GM21423 (cell line): ENCODE data around the gene PTPN3.

Experiments
- ATAC-seq: cut with Tn5 transposase; IDR thresholded peaks from one replicate; pipeline ENCODE4 v1.9.1; 2021; ENCODE audit warnings: mild to moderate bottlenecking, moderate library complexity; ENCODE audit not compliant: unreplicated experiment

PTPN3 gene

DNA sequence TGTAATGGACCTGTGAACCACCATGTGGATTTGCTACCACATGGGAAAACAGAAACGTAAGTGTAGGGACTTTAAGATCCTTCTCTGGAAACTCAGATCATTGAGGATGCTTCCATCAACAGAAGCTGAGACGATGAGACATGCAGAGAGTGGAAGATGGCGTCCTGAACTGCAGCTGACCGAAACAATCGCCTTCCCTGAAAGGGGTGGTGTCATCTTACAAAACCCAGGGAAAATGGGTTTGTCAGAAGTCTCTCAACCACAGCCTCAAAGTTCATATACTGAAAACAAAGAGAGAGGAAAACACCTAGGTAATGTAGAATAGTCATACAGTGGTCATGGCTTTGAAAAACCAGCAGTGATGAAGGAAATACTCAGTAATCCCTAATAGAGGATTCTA lies 6.6 kb upstream of the PTPN3 start:
- ATAC-seq: no peak

GRCh38 chr9:109500421-109500974 lies 2.4 kb upstream of the PTPN3 start:
- no peak for ATAC-seq

DNA sequence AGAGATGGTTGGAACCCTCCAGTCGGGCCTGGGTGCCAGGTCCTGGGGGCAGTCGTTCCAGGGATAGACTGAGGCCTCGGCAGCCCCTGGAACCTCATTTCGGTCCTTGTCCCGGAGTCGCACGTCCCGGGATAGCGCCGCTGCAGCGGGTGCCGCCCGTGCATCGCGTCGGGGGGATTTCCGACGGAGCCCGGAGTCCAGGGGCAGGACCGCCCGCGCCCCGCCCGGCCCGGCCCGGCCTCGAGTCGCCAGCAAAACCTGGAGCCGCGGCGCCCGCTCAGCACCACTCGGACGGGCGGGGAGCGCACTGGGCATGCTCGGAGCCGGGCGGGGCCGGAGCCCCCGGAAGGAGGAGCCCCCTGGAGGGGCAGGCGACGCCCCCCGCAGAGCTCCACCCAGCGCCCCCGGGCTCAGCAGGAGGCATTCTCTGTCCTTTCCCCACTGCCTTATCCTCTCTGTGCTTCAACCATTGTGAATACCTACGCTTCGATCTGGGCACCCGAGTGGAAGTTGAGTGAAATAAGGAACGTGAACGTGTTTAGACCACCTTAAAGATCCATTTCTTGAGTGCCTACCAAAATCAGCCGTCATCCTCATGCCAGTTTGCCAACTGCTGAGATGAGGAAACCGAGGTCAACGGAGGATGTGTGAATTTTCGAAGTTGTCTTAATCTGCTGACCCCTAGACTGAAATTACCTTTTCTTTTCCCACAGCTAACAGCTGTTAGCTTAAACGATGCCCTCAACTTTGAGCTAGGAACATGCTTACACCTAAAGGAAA lies 1.7 kb upstream of the PTPN3 start:
- no peak for ATAC-seq

GRCh38 chr9:109499093-109499630 lies 1.1 kb upstream of the PTPN3 start:
- ATAC-seq: no peak

DNA sequence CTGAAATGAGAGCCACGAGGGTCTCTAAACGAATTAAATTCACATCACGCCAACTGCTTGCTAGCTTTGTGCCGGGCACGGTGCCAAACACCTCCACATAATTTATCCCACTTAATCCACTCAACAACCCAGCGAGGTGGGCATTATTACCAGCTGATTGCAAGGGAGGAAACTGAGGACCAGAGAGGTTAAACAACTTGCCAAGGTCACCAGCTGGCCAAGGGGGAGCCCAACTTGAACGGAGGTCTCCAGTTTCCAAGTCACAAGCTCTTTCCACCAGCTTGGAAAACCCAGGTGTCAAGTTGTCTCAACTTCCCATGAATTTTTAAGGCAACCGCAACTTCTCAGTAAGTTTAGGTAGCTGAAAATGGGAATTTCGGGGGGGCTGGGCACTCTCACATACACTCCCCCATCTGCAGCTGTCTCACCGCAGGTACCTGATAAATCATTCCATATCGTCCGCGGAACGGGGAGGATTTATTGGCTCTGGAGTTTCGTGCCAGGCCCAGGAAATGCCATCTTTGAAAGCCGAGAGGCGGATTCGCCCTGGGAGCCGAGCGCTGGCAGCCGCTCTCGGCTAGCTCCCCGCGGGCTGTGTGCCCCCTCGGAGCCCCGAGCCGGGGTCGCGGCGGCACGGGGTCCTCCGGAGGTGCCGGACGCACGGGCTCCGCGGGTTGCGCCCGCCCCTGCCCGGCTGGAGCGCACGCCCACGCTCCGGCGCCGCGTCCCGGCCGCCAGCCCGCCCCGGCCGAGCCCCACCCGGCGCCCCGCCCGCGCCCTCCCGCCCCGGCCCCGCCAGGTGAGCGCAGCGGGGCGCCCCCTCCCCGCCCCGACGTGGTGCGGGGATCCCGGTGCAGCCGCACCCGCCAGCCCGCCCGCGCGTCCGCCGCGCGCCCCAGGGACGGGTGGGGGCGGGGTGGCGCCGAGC lies 617 bp downstream of the PTPN3 start:
- no peak for ATAC-seq

- ATAC-seq: no peak
Measured at GRCh38 chr9:109496841-109497225, 1.3 kb downstream of the PTPN3 start.

DNA sequence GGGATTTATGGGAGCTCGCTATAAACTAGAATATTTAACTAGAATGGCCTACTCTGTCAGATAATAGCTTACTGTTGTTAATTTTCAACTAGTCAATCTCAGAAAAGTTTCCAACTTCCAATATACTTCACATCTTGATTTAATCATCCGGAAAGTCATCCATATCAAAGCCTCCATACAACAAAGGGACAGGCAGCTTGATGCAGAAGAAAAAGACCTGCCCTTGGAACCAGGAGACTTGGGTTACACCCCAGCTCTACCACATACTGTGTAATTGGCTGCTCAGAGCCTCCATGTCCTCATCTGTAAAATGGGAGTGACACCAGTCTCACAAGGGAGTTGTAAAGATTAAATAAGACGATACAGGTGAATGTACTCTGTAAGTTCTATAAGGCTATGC lies 1.9 kb downstream of the PTPN3 start:
- ATAC-seq: no peak

GRCh38 chr9:109493648-109494047 lies 4.5 kb downstream of the PTPN3 start:
- no peak for ATAC-seq

- no peak for ATAC-seq
Measured at GRCh38 chr9:109491590-109491989, 6.5 kb downstream of the PTPN3 start.

DNA sequence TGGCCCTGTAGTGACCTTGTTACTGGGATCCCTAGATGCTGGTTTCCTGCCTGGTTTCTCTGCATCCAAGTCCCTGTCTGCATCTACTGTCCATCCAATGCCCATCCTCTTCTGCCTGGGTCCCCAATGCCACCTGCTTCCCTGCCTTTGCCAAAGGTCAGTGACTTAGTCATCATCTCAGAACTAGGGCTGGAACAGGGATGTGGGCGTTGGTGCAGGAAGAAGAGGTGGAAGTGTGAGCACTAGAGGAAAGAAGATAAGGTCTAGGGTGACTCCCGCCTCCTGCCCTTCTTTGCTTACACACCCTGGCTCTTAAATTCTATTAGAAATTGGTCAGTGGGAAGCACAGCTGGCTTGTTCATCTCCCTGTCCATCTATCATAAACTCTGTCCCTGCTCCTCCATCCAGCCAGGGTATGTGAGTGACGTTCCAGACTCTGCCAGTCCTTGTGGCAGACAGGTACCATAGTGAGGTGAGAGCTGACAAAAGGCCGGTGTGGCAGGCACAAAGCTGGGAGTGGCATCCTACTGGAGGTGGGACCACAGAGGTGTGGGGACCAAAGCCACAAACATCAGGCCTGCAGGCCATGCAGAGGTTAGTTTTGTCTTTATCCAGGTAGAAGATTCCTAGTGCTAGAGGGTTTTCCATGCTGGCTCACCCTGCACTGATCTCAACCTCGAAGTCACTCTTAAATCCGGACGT lies 9.2 kb downstream of the PTPN3 start:
- ATAC-seq: no peak

DNA sequence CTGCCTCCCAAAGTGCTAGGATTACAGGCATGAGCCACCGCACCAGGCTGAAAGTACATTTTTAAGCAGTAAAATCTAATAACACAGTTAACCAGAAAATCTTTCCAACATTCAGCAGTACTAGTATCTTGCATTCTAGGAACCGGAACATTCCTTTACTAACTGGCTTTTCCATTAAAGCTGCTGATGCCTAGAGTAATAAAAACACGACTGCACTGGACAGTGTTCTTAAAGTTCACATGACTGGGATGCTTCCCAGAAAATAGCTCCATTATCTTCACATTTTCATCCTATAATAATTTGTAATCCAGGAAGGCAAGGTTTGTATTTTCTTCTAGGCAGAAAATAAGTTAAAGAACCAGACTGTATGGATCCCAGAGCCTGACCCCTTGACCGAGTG lies 9.8 kb downstream of the PTPN3 start:
- no peak for ATAC-seq

DNA sequence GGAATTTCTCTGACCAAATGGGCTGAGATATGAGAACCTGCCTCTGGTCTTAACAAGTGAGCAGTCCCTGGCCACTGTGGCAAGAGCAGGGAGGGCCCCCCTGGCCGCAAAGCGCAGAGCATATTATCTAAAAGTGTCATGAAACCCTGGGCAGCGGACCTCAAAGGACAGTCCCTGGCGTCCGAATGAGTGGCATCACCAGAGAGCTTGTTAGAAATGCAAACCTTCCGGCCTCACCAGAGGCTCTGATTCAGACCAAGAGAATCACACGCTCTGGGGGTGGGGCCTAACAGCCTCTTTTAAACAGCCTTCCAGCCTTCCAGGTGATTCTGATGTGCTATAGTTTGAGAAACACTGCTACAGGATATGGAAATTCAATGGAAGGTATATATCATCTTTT lies 10.9 kb downstream of the PTPN3 start:
- ATAC-seq: no peak

- no peak for ATAC-seq
Measured at GRCh38 chr9:109483744-109484429, 14.2 kb downstream of the PTPN3 start.

GRCh38 chr9:109482391-109482916 lies 15.7 kb downstream of the PTPN3 start:
- ATAC-seq: no peak

GRCh38 chr9:109481856-109482255 lies 16.3 kb downstream of the PTPN3 start:
- ATAC-seq: no peak

GRCh38 chr9:109479822-109480221 lies 18.3 kb downstream of the PTPN3 start:
- ATAC-seq: no peak

DNA sequence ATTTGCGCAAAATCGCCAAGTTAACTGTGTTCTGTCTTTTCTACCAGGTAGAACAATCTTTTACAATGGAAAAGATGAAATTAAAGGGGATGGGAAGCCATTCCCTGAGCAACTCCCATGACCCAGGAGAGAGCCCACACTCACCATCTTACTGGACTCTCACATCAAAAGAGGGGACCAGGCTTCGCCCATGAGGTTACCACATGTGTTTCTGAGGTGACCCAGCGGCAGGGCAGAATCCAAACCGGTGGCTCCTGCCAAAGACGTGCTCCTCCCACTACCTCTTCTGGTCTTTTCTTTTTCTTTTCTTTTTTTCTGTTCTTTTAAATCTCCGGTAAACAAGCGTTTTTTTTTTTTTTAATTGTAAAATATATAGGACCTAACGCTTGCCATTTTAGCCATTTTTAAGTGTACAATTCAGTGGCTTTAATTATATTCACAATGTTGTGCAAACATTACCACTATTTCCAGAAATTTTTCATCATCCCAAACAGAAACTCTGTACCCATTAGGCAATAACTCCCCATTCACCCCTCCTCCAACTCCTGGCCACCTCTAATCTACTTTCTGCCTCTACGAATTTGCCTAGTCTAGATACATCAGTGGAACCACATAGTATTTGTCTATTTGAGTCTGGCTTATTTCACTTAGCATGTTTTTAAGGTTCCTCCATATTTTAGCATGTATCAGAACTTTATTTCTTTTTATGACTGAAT lies 19.3 kb downstream of the PTPN3 start:
- ATAC-seq: no peak

DNA sequence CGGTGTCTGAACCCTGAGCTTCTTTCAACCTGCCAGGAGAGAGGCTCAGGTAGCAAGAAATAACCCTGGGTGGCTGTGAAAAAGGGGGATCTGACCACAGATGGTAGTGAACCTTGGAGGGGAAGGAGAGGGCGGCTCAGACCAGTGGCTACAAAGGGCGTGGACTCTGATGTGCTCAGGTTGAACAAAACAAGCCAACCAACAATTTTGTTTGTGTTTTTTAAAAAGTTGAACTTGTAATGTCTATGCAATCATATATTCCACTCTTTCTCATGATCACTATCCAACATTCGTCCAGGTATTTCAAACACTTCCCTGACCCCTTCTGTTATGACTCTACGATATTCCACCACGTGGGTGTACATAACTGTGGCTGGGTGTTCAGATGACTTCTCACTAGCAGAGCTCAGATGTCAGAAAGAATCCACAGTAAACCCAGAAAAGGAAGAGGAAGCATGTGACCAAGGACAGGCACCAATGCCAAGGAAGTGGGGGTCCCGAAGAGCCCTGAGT lies 20.0 kb downstream of the PTPN3 start:
- ATAC-seq: no peak
